ENCODE measurements around the gene WWOX. TPM values are rescaled to one million over a fixed set of nuclear protein-coding genes. Genes with fewer than 3 reads are reported as not detected.

WWOX gene
- total RNA-seq, 1 experiment from 2014 or later: 15.6 TPM

DNA sequence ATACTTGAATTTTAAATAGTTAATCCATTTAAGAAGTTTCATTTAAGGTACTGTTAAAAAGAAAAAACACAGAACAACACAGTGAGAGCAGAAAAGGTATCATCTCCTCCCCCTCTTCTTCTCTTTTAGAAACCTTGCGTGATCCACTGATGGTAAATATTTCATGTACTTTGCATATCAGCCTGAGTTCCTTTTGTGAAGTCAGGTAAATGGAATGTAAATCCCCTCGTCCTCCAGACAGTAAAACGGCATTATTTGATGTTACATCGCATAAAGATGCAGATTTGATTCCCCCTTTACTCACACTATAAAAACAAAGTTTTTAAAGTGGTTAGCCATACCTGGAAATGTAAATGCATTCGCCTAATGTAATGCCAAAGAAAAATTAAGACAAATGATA is 234.4 kb downstream of the WWOX start:
- no peak overlapping the region for H2BK20ac ChIP-seq (ENCODE audit: low read depth, low read length, poor library complexity, severe bottlenecking)
- H3K4me1 ChIP-seq (ENCODE audit: insufficient read depth, low read length): no peaks in the 10 kb centered on the region; the same call in 1 of the 2 replicates
- H3K27ac ChIP-seq (ENCODE audit: insufficient read length, low read depth, low read length): no peak overlapping the region
- H3K18ac ChIP-seq (ENCODE audit: insufficient read length, low read depth, low read length): no peak overlapping the region
- H2BK15ac ChIP-seq (ENCODE audit: low read depth, low read length): no peak overlapping the region
- no peaks in the 10 kb centered on the region for H3K9me3 ChIP-seq (ENCODE audit: control insufficient read depth, low read depth, low read length)
- no peak overlapping the region for H4K91ac ChIP-seq (ENCODE audit: insufficient read length, low read depth, low read length)
- Mint-ChIP-seq H3K4me1 (peaks cover 7 to 21% of the 10 kb centered on the region in 2 experiments), H3K36me3 (ENCODE audit: insufficient read depth in 1 of 3, low read depth in 3 of 3) (no peaks in the 10 kb centered on the region), H3K9me3 (no peaks in the 10 kb centered on the region), H3K27ac (peak overlapping the region in 2 of 3 experiments; percentile 1 to 4; a peak in 1 of 7 replicates), H3K27me3 (ENCODE audit: low read depth) (no peaks in the 10 kb centered on the region), H3K4me3 (no peak overlapping the region)
- H3K9ac ChIP-seq (ENCODE audit: extremely low read depth, insufficient read length, low read length): no peak overlapping the region
- H3K56ac ChIP-seq (ENCODE audit: insufficient read length, low read depth, low read length): no peak overlapping the region
- H3K4ac ChIP-seq (ENCODE audit: low read depth, low read length): no peak overlapping the region
- H3K14ac ChIP-seq (ENCODE audit: insufficient read depth, low read length): no peak overlapping the region
- H2BK5ac ChIP-seq (ENCODE audit: insufficient read length, low read length): no peak overlapping the region
- H4K8ac ChIP-seq (replicated peaks; ENCODE audit: insufficient read length, low read depth, low read length): no peak overlapping the region
- no peaks in the 10 kb centered on the region for H4K20me1 ChIP-seq (ENCODE audit: control insufficient read depth, insufficient read depth, insufficient read length)
- H2AFZ ChIP-seq (ENCODE audit: low read length): no peak overlapping the region
- no peak overlapping the region for H2AK5ac ChIP-seq (ENCODE audit: insufficient read length, low read length)
- no peak overlapping the region for H4K5ac ChIP-seq (ENCODE audit: insufficient read length, low read depth, low read length)
- no CpG with 5 or more reads among the region's 5 CpGs for WGBS (ENCODE audit: extremely low coverage, insufficient read length, low lambda C conversion rate)
- H3T11ph ChIP-seq (ENCODE audit: low read length): no peak overlapping the region
- H3K79me1 ChIP-seq (ENCODE audit: insufficient read depth, low read depth, low read length, poor library complexity, severe bottlenecking): no peaks in the 10 kb centered on the region
- no peaks in the 10 kb centered on the region for H3K79me2 ChIP-seq (ENCODE audit: insufficient read depth, low read length)
- no peak for DNase-seq
- no peak overlapping the region for H2BK120ac ChIP-seq (ENCODE audit: low read depth, low read length, poor library complexity, severe bottlenecking)
- no peak overlapping the region for H3K4me2 ChIP-seq (ENCODE audit: insufficient read depth, insufficient read length, low read length)
- no peak overlapping the region for H2BK12ac ChIP-seq (ENCODE audit: insufficient read length, low read depth, low read length)
- TF ChIP-seq, protein P1, sequence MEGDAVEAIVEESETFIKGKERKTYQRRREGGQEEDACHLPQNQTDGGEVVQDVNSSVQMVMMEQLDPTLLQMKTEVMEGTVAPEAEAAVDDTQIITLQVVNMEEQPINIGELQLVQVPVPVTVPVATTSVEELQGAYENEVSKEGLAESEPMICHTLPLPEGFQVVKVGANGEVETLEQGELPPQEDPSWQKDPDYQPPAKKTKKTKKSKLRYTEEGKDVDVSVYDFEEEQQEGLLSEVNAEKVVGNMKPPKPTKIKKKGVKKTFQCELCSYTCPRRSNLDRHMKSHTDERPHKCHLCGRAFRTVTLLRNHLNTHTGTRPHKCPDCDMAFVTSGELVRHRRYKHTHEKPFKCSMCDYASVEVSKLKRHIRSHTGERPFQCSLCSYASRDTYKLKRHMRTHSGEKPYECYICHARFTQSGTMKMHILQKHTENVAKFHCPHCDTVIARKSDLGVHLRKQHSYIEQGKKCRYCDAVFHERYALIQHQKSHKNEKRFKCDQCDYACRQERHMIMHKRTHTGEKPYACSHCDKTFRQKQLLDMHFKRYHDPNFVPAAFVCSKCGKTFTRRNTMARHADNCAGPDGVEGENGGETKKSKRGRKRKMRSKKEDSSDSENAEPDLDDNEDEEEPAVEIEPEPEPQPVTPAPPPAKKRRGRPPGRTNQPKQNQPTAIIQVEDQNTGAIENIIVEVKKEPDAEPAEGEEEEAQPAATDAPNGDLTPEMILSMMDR (conservative IDR thresholded peaks at IDR 0.05): no peak
- no peak overlapping the region for H3K23ac ChIP-seq (ENCODE audit: insufficient read length, low read depth, low read length)
- no peaks in the 10 kb centered on the region for H3K27me3 ChIP-seq (ENCODE audit: insufficient read depth, low read length)
- no peaks in the 10 kb centered on the region for H3K23me2 ChIP-seq (ENCODE audit: insufficient read length, low read depth, low read length, poor library complexity, severe bottlenecking)
